Peyer's patch (tissue), 4 donors: ENCODE results near the gene ATMIN.

Experiments used
- CTCF ChIP-seq, 6 experiments: fragments of 450-650 bp in 4 of 6; fragments of 200-600 bp in 2 of 6; sonication (generic) in 1 of 6; IDR thresholded peaks; one replicate each; pipeline ENCODE4 v1.5.1; 2017 to 2019; ENCODE audit warnings: antibody characterized with exemption in 6 of 6, mild to moderate bottlenecking in 3 of 6, moderate library complexity in 1 of 6
- POLR2A ChIP-seq, 2 donors: fragments of 450-650 bp; IDR thresholded peaks; one replicate each; pipeline ENCODE4 v1.5.1; 2017; ENCODE audit warnings: antibody characterized with exemption in 2 of 2, mild to moderate bottlenecking in 2 of 2, moderate library complexity in 2 of 2

GRCh38 chr16:81040842-81041241 lies 5.2 kb downstream of the ATMIN start:
- TF ChIP-seq CTCF (IDR thresholded peaks at IDR 0.05), result no peak
- TF ChIP-seq POLR2A (IDR thresholded peaks at IDR 0.05), result no peak
